ENCODE data around the gene C9.
"Not testable (repeated sequence)": the region's sequence is repeated elsewhere in the genome, so short reads cannot be mapped to it uniquely, and the experiment has no call there.

The C9 gene

DNA sequence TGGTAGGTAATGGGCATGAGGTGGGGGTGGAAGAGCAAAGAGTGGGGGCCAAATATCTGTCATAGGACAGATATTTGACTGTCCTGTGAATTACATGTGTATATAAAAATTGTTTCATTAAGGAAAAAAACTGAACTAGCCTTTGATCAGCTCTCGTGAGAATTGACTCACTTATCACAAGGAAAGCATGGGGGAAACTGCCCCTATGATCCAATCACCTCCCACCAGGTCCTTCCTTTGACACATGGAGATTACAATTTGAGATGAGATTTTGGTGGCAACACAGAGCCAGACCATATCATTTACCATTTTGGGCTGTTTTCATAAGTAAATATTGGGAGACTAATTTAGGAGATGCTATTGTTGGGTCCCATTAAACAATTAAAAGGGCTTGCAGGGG is 81.7 kb downstream of the C9 start:
- Histone ChIP-seq H4K20me1 (ENCODE audit: control insufficient read depth, insufficient read depth, low read depth, low read length) (no peaks in the 10 kb centered on the region), H3K36me3 (ENCODE audit: control insufficient read depth, low read length) (no peaks in the 10 kb centered on the region), H3K4me1 (ENCODE audit: control insufficient read depth, low read length) (no peaks in the 10 kb centered on the region), H3K27ac (ENCODE audit: low read depth, low read length) (no peak overlapping the region), H3K4me2 (ENCODE audit: low read length) (no peak overlapping the region), H3K79me2 (ENCODE audit: control insufficient read depth, low read length) (no peaks in the 10 kb centered on the region), H3K9me2 (replicated peaks; ENCODE audit: control insufficient read depth, low read length) (no peaks in the 10 kb centered on the region), H3F3A (ENCODE audit: control insufficient read depth, insufficient read depth) (no peaks in the 10 kb centered on the region), H3K27me3 (ENCODE audit: control insufficient read depth, low read length) (no peaks in the 10 kb centered on the region), H3K4me3 (ENCODE audit: low read length) (no peak overlapping the region), H3K9me3 (ENCODE audit: control insufficient read depth, insufficient read depth, low read length) (no peaks in the 10 kb centered on the region; the same call in 1 of the 2 replicates)
- TF ChIP-seq EZH2phosphoT487 (IDR thresholded peaks at IDR 0.05; ENCODE audit: borderline replicate concordance, low read length) = no peak
- TF ChIP-seq, protein P1, sequence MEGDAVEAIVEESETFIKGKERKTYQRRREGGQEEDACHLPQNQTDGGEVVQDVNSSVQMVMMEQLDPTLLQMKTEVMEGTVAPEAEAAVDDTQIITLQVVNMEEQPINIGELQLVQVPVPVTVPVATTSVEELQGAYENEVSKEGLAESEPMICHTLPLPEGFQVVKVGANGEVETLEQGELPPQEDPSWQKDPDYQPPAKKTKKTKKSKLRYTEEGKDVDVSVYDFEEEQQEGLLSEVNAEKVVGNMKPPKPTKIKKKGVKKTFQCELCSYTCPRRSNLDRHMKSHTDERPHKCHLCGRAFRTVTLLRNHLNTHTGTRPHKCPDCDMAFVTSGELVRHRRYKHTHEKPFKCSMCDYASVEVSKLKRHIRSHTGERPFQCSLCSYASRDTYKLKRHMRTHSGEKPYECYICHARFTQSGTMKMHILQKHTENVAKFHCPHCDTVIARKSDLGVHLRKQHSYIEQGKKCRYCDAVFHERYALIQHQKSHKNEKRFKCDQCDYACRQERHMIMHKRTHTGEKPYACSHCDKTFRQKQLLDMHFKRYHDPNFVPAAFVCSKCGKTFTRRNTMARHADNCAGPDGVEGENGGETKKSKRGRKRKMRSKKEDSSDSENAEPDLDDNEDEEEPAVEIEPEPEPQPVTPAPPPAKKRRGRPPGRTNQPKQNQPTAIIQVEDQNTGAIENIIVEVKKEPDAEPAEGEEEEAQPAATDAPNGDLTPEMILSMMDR (IDR thresholded peaks at IDR 0.05; ENCODE audit: low read depth, low read length, poor library complexity, severe bottlenecking) = no peak

DNA sequence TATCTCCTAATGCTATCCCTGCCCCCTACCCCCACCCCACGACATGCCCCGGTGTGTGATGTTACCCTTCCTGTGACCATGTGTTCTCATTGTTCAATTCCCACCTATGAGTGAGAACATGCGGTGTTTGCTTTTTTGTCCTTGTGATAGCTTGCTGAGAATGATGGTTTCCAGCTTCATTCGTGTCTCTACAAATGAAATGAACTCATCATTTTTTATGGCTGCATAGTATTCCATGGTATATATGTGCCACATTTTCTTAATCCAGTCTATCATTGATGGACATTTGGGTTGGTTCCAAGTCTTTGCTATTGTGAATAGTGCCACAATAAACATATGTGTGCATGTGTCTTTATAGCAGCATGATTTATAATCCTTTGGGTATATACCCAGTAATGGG is 88.4 kb downstream of the C9 start:
- not testable (repeated sequence) for H3K4me3 ChIP-seq (ENCODE audit: low read length); H3K27me3 ChIP-seq (ENCODE audit: control insufficient read depth, low read length); H3K9me3 ChIP-seq (ENCODE audit: control insufficient read depth, insufficient read depth, low read length); H3K36me3 ChIP-seq (ENCODE audit: control insufficient read depth, low read length); H3K79me2 ChIP-seq (ENCODE audit: control insufficient read depth, low read length); H3K27ac ChIP-seq (ENCODE audit: low read depth, low read length); H3F3A ChIP-seq (ENCODE audit: control insufficient read depth, insufficient read depth); H3K4me2 ChIP-seq (ENCODE audit: low read length); H4K20me1 ChIP-seq (ENCODE audit: control insufficient read depth, insufficient read depth, low read depth, low read length); H3K4me1 ChIP-seq (ENCODE audit: control insufficient read depth, low read length); H3K9me2 ChIP-seq (replicated peaks; ENCODE audit: control insufficient read depth, low read length)

DNA sequence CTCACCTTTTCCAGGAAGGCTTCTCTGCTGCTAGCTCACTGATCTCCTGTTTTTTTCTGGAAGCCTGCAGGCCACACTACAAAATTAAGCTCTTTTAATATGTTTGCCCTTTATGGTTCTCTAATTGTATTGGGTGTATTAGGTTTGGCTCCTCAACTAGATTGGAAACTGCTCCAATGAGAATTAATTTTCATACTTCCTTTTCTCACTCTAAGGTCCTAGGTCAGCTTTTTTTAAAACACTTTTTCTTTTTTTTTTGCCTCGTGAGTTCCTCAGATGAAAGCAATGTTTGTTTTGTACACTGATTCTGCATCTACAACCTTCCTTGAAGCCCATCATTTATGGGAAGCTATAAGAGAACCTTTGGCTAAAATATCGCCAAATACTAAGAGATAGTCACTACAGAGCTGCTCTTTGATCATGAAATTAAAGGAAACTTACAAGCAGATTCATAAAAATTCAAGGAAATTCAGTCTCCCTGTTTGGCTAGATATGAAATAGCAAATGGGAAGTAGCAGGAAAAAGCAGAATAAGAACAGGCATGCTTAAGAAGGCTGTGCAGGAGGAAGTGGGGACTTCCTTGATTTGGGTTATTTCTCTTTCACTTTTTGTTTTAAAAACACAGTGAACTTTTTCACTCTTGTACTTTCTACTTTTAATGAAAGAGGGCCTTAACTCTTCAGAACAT is 89.8 kb downstream of the C9 start:
- Histone ChIP-seq H3K79me2 (ENCODE audit: control insufficient read depth, low read length) (no peaks in the 10 kb centered on the region), H3K4me1 (ENCODE audit: control insufficient read depth, low read length) (0 out of 2 replicates have a peak, but pooled peaks cover 5% of the 10 kb centered on the region), H3K4me3 (ENCODE audit: low read length) (0 out of 2 replicates have a peak overlapping the region, but pooled peaks have one; percentile 14), H3F3A (ENCODE audit: control insufficient read depth, insufficient read depth) (no peaks in the 10 kb centered on the region), H3K36me3 (ENCODE audit: control insufficient read depth, low read length) (no peaks in the 10 kb centered on the region), H3K9me2 (replicated peaks; ENCODE audit: control insufficient read depth, low read length) (no peaks in the 10 kb centered on the region), H3K9me3 (ENCODE audit: control insufficient read depth, insufficient read depth, low read length) (no peaks in the 10 kb centered on the region), H3K27ac (ENCODE audit: low read depth, low read length) (no peak overlapping the region), H4K20me1 (ENCODE audit: control insufficient read depth, insufficient read depth, low read depth, low read length) (no peaks in the 10 kb centered on the region), H3K27me3 (ENCODE audit: control insufficient read depth, low read length) (no peaks in the 10 kb centered on the region), H3K4me2 (ENCODE audit: low read length) (peak overlapping the region; percentile 18)
- TF ChIP-seq, protein P1 (IDR thresholded peaks at IDR 0.05; ENCODE audit: low read depth, low read length, poor library complexity, severe bottlenecking) = no peak
- no peak for TF ChIP-seq EZH2phosphoT487 (IDR thresholded peaks at IDR 0.05; ENCODE audit: borderline replicate concordance, low read length)

DNA sequence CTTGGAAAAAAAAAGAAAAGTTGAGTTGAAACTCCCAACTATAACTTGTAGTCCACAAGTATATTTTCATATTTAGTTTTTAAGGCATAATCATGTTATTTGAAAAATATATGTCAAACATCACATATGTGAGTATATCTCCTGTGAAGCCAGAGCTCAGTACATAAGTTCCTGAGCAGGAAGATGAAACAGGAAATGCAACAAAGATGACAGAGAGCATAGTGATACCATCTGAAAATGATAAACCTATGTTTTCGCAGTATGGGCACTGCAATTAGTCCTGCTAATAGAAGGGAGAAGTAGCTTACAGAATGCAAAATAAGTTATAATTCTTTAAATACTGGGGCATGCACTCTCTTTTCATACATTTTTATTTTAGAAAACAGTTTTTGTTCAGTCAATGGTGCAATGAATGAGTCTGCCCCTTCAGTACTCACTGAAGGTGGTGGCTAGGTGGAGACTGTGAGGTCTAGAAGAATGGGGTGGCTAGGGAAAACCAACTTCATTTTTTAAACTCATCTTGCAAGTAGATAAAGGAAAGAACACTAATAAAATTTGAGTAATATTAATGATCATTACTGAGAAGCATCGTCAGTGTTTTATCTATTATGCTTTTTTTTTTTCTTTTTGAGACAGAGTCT is 90.9 kb downstream of the C9 start:
- Histone ChIP-seq H3K79me2 (ENCODE audit: control insufficient read depth, low read length) (no peaks in the 10 kb centered on the region), H3K4me1 (ENCODE audit: control insufficient read depth, low read length) (0 out of 2 replicates have a peak, but pooled peaks cover 5% of the 10 kb centered on the region), H3K4me2 (ENCODE audit: low read length) (no peak overlapping the region), H3F3A (ENCODE audit: control insufficient read depth, insufficient read depth) (no peaks in the 10 kb centered on the region), H3K27ac (ENCODE audit: low read depth, low read length) (no peak overlapping the region), H3K9me3 (ENCODE audit: control insufficient read depth, insufficient read depth, low read length) (no peaks in the 10 kb centered on the region), H3K36me3 (ENCODE audit: control insufficient read depth, low read length) (no peaks in the 10 kb centered on the region), H3K27me3 (ENCODE audit: control insufficient read depth, low read length) (no peaks in the 10 kb centered on the region), H4K20me1 (ENCODE audit: control insufficient read depth, insufficient read depth, low read depth, low read length) (no peaks in the 10 kb centered on the region), H3K9me2 (replicated peaks; ENCODE audit: control insufficient read depth, low read length) (no peaks in the 10 kb centered on the region), H3K4me3 (ENCODE audit: low read length) (no peak overlapping the region)
- TF ChIP-seq EZH2phosphoT487 (IDR thresholded peaks at IDR 0.05; ENCODE audit: borderline replicate concordance, low read length) = no peak
- TF ChIP-seq, protein P1 (IDR thresholded peaks at IDR 0.05; ENCODE audit: low read depth, low read length, poor library complexity, severe bottlenecking) = no peak

DNA sequence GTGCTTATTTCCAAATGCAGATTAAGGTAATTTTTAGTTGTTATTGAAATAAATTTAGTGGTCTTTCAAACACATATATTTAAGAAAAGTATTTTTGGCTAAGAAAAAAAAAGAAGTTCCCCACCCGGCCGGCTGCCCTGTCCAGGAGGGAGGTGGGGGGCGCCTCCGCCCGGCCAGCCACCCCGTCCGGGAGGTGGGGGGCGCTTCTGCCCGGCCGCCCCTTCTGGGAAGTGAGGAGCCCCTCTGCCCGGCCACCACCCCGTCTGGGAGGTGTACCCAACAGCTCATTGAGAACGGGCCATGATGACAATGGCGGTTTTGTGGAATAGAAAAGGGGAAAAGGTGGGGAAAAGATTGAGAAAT is 91.4 kb downstream of the C9 start:
- not testable (repeated sequence) for H4K20me1 ChIP-seq (ENCODE audit: control insufficient read depth, insufficient read depth, low read depth, low read length); H3K9me3 ChIP-seq (ENCODE audit: control insufficient read depth, insufficient read depth, low read length); H3F3A ChIP-seq (ENCODE audit: control insufficient read depth, insufficient read depth); H3K27me3 ChIP-seq (ENCODE audit: control insufficient read depth, low read length); H3K79me2 ChIP-seq (ENCODE audit: control insufficient read depth, low read length); H3K9me2 ChIP-seq (replicated peaks; ENCODE audit: control insufficient read depth, low read length); H3K4me2 ChIP-seq (ENCODE audit: low read length); H3K27ac ChIP-seq (ENCODE audit: low read depth, low read length); H3K4me1 ChIP-seq (ENCODE audit: control insufficient read depth, low read length); H3K36me3 ChIP-seq (ENCODE audit: control insufficient read depth, low read length); H3K4me3 ChIP-seq (ENCODE audit: low read length)

All from DOHH2 (cell line).